HG03025 (cell line): ENCODE results near the gene ZNF585A.
A peak's percentile ranks its signal among the peaks of the same experiment; 100 is the strongest.
"Not testable (repeated sequence)": the region's sequence is repeated elsewhere in the genome, so short reads cannot be mapped to it uniquely, and the experiment has no call there.

ENCODE experiments used
- ATAC-seq: cut with Tn5 transposase; IDR thresholded peaks from one replicate; pipeline ENCODE4 v1.9.1; 2021; ENCODE audit warnings: mild to moderate bottlenecking, moderate library complexity; ENCODE audit not compliant: unreplicated experiment, low FRiP score

The ZNF585A gene

GRCh38 chr19:37172368-37173366 is at the start of gene ZNF585A:
Gene ZNF585A (minus strand): TSS chr19:37172695. CDS start chr19:37169910, 2,785 bp downstream.
- ATAC-seq, result peak; percentile 94

- ATAC-seq, result no peak
Measured at GRCh38 chr19:37221136-37221535, 48.6 kb upstream of the ZNF585A start.

GRCh38 chr19:37220383-37220782 is 47.9 kb upstream of the ZNF585A start:
- ATAC-seq, result no peak

GRCh38 chr19:37218592-37218935 is 46.1 kb upstream of the ZNF585A start:
- no peak for ATAC-seq

- peak; percentile 85 for ATAC-seq
Measured at GRCh38 chr19:37217775-37218591, 45.5 kb upstream of the ZNF585A start, which contains the start of gene ZNF383. Gene ZNF383 (plus strand): TSS chr19:37218214. CDS start chr19:37230454, 12,240 bp downstream.

GRCh38 chr19:37217480-37217774 is 44.9 kb upstream of the ZNF585A start:
- no peak for ATAC-seq

GRCh38 chr19:37197768-37198167 is 25.3 kb upstream of the ZNF585A start:
- ATAC-seq, result no peak

GRCh38 chr19:37197115-37197514 is 24.6 kb upstream of the ZNF585A start:
- not testable (repeated sequence) for ATAC-seq

- not testable (repeated sequence) for ATAC-seq
Measured at GRCh38 chr19:37195248-37195647, 22.8 kb upstream of the ZNF585A start.

GRCh38 chr19:37186071-37186470 is 13.6 kb upstream of the ZNF585A start:
- ATAC-seq, result not testable (repeated sequence)

GRCh38 chr19:37165635-37166034 is 6.9 kb downstream of the ZNF585A start:
- no peak for ATAC-seq

GRCh38 chr19:37160153-37160552 is 12.3 kb downstream of the ZNF585A start:
- no peak for ATAC-seq

GRCh38 chr19:37148214-37148613 is 24.3 kb downstream of the ZNF585A start:
- no peak for ATAC-seq

- ATAC-seq, result no peak
Measured at GRCh38 chr19:37136111-37136510, 36.4 kb downstream of the ZNF585A start.

- no peak for ATAC-seq
Measured at GRCh38 chr19:37128821-37129177, 43.7 kb downstream of the ZNF585A start.

- ATAC-seq, result no peak
Measured at GRCh38 chr19:37127999-37128820, 44.3 kb downstream of the ZNF585A start.

GRCh38 chr19:37122093-37122492 is 50.4 kb downstream of the ZNF585A start:
- not testable (repeated sequence) for ATAC-seq

- ATAC-seq, result no peak
Measured at GRCh38 chr19:37114001-37114400, 58.5 kb downstream of the ZNF585A start.

GRCh38 chr19:37111753-37112152 is 60.7 kb downstream of the ZNF585A start:
- not testable (repeated sequence) for ATAC-seq

GRCh38 chr19:37104135-37104534 is 68.4 kb downstream of the ZNF585A start:
- ATAC-seq, result not testable (repeated sequence)
